Measurements from ENCODE around the gene HDAC7. TPM values are rescaled to one million over a fixed set of nuclear protein-coding genes. Genes with fewer than 3 reads are reported as not detected.
A peak's percentile ranks its signal among the peaks of the same experiment; 100 is the strongest.

Gene HDAC7
- polyA plus RNA-seq, 1 experiment = 67.0 TPM

DNA sequence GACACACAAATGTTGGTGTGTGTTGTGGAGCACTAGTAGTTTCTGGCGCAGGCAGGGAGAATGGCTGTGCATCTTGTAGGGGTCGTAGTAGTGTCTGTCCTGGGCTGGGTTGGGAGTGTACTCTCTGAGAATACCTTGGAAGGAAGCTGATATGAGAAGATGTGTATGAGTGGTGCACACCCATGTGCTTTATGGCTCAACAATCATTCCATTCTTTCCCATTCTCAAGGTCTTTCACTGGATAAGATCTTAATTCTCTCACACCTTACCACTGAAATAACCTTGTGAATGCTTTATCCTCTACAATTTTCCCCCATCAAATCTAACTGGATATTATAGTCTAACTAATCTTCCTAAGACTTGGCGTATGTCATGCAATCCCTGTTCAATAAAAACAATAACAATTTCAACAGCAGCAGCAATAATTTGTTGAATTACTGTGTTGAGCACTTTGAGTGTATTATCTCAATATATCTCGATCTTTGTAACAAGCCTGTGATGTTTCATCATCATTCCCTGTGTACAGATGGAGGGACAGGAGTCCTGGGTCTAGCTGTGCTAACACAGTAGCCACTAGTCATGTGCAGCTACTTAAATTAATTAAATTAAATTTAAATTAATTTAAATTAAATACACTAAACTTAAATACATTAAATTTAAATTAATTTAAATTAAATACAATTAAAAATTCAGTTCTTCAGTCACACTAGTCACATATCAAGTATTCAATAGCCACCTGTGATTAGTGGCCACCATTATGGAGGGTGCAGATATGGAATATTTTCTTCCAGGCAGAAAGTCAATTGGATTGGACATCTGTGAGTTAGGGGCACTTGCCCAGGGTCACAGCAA is 50.2 kb downstream of the HDAC7 start:
- ChIA-PET POLR2A (interaction anchor here (0.6 to 0.7 kb wide), 2 partner anchors 947 to 1602 kb away, joined by 3 to 6 read pairs; partner anchors contain the start of gene CCNT1), CTCF (interaction anchor here (0.7 to 19.2 kb wide), 9 partner anchors 9 to 68 kb away, joined by 3 to 454 read pairs (median 16); partner anchors contain the start of genes ENDOU and RAPGEF3)
- H3K4me3 ChIP-seq (ENCODE audit: low read depth, low read length) = no peak overlapping the region
- TF ChIP-seq, protein P1, sequence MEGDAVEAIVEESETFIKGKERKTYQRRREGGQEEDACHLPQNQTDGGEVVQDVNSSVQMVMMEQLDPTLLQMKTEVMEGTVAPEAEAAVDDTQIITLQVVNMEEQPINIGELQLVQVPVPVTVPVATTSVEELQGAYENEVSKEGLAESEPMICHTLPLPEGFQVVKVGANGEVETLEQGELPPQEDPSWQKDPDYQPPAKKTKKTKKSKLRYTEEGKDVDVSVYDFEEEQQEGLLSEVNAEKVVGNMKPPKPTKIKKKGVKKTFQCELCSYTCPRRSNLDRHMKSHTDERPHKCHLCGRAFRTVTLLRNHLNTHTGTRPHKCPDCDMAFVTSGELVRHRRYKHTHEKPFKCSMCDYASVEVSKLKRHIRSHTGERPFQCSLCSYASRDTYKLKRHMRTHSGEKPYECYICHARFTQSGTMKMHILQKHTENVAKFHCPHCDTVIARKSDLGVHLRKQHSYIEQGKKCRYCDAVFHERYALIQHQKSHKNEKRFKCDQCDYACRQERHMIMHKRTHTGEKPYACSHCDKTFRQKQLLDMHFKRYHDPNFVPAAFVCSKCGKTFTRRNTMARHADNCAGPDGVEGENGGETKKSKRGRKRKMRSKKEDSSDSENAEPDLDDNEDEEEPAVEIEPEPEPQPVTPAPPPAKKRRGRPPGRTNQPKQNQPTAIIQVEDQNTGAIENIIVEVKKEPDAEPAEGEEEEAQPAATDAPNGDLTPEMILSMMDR (IDR thresholded peaks at IDR 0.05; ENCODE audit: insufficient read depth, low read depth, low read length) = no peak
- no peak for DNase-seq (ENCODE audit: low read depth)
- no peaks in the 10 kb centered on the region for H3K36me3 ChIP-seq (ENCODE audit: control insufficient read depth, insufficient read depth, low read length)
- H3K27me3 ChIP-seq (ENCODE audit: control insufficient read depth, insufficient read depth, low read length) = no peaks in the 10 kb centered on the region; the same call in 1 of the 2 replicates

DNA sequence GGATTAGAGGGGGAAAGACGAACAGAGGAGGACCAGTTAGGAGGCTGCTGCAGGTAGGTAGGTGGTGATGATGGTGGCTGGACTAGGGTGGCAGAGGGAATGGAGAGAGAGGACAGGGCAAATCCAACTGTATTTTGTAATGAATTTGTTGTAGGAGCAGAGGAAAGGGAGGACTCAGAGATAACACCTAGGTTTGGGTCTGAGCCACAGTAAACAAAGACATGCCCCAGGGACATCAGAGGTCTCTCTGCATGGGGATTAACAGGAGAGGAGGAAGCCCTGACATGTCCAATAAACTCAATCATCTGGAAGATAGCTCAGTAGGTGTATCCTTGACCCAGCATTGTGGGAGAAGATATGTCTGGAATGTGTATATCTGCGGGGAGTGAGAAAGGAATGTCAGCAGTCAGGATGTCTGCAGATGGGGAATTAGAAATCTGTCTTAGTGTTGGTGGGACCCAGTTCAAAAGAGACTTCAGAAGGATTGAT is 51.3 kb downstream of the HDAC7 start:
- H3K36me3 ChIP-seq (ENCODE audit: control insufficient read depth, insufficient read depth, low read length) = no peaks in the 10 kb centered on the region
- no peak for DNase-seq (ENCODE audit: low read depth)
- H3K27me3 ChIP-seq (ENCODE audit: control insufficient read depth, insufficient read depth, low read length) = no peaks in the 10 kb centered on the region; the same call in 1 of the 2 replicates
- ChIA-PET CTCF (interaction anchor here (1.2 to 19.2 kb wide), 9 partner anchors 8 to 70 kb away, joined by 3 to 454 read pairs (median 33); partner anchors contain the start of genes ENDOU and RAPGEF3), POLR2A (no interaction called here)
- TF ChIP-seq, protein P1 (IDR thresholded peaks at IDR 0.05; ENCODE audit: insufficient read depth, low read depth, low read length) = no peak
- no peak overlapping the region for H3K4me3 ChIP-seq (ENCODE audit: low read depth, low read length)

DNA sequence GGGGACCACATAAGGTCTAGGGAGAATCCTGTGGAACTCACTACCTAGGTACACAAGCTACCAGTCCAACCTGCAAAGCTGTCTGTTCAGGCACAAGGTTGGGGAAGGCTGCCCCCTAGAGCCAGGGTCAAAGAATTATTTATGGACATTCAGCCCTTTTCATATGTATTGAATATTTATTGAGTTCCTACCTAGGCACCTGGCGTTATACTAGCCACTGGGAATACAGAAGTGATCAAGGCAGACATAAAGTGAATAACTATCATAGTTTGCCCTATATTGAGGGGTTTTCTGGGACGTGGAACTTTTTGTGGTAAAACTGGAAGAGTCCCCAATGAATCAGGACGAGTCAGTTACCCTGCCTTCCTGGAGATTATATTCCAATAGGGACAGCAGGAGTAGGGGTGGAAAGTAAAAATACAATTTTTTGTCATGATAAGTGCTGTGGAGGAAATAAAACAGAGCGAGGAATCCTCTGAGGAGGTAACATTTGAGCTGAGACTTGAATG is 52.4 kb downstream of the HDAC7 start:
- TF ChIP-seq, protein P1 (IDR thresholded peaks at IDR 0.05; ENCODE audit: insufficient read depth, low read depth, low read length) = peak; percentile 59
- no peaks in the 10 kb centered on the region for H3K36me3 ChIP-seq (ENCODE audit: control insufficient read depth, insufficient read depth, low read length)
- no peaks in the 10 kb centered on the region; the same call in 1 of the 2 replicates for H3K27me3 ChIP-seq (ENCODE audit: control insufficient read depth, insufficient read depth, low read length)
- POLR2A ChIA-PET = no interaction called here
- no peak overlapping the region for H3K4me3 ChIP-seq (ENCODE audit: low read depth, low read length)
- CTCF ChIA-PET = interaction anchor here (0.9 to 19.2 kb wide), 12 partner anchors 7 to 125 kb away, joined by 3 to 454 read pairs (median 17); partner anchors contain the start of genes ENDOU and RAPGEF3
- no peak for DNase-seq (ENCODE audit: low read depth)

DNA sequence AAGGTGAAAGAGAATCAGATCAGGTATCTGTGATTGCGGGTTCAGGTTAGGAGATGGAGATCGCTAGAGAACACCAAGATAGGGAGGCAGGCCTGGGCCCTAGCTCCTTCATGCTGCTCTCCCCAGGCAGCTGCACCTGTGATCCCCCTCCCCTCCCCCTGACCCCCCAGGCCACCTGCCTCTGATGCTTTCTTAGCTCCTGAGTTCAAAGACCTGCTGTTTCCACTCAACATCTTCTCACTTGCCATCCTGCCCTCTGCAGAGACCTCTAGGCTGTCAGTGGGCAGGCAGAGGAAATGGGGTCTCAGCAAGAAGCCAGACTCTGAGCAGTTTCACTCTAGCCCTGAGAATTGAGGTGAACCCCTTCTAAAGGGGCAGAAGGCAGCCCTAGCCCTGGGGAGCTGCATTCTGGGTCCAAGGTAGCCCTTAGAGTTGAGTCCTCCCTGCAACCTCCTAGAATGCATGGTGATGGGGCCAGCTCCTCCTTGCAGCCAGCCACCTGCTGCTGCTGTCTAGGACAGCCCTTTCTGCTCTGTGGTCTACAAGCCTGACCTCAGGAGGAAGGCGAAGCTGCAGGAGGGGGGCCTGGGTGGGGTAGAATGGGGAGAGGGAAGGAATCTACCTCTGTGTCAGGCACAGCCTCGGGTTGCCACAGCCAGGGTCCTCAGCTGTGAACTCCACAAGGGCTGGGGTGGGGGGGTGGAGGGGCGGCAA is 53.0 kb downstream of the HDAC7 start:
- DNase-seq (ENCODE audit: low read depth) = no peak
- no peaks in the 10 kb centered on the region for H3K36me3 ChIP-seq (ENCODE audit: control insufficient read depth, insufficient read depth, low read length)
- no peak overlapping the region for H3K4me3 ChIP-seq (ENCODE audit: low read depth, low read length)
- ChIA-PET CTCF (interaction anchor here (0.6 to 19.2 kb wide), 11 partner anchors 6 to 633 kb away, joined by 3 to 454 read pairs (median 22); partner anchors contain the start of genes ENDOU and RAPGEF3), POLR2A (no interaction called here)
- H3K27me3 ChIP-seq (ENCODE audit: control insufficient read depth, insufficient read depth, low read length) = no peaks in the 10 kb centered on the region
- TF ChIP-seq, protein P1 (IDR thresholded peaks at IDR 0.05; ENCODE audit: insufficient read depth, low read depth, low read length) = no peak
